GM18907 (cell line): ENCODE data around the gene DSTYK.
"Not testable (repeated sequence)": the region's sequence is repeated elsewhere in the genome, so short reads cannot be mapped to it uniquely, and the experiment has no call there.

Source experiments
- ATAC-seq: cut with Tn5 transposase; IDR thresholded peaks from one replicate; pipeline ENCODE4 v1.9.1; 2021; ENCODE audit warnings: mild to moderate bottlenecking, moderate library complexity; ENCODE audit not compliant: unreplicated experiment

DSTYK gene

DNA sequence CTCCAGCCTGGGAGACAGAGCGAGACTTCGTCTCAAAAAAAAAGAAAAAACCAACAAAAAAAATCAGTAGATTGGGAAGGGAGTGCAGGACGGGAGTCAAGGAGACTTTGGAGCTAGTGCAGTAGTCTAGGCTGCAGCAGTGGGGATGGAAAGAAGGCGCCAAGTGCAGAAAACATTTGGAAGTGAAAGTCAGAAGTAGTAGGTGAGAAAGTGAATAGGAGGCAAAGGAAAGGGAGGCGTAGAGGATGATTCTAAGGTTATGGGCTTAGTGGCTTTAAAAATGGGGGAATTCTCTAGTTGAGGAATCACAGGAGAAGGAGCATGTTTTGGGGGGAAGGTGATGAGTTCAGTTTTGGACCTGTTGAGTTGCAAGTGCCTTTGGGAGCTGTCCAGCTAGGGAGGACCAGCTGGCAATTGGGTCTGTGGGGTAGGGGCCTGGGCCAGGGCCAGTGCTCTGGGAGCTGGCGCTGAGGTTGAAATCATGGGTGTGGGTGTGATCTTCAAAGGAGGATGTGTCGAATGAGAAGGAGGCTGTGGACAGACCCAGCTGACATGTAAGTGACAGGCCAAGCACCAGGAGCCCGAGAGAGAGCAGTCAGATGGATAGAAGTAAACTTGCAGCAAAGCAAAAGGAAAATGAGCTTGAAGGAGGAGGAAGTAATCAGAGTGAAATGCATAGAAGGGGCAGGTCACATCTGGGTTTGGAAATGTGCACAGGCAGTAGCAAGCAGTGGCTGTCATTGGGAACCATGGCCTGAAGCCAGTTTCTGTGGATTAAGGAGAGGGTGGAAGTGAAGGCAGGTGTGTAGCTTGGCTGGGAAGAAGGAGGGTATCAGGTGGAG is 32.1 kb upstream of the DSTYK start:
- no peak for ATAC-seq

DNA sequence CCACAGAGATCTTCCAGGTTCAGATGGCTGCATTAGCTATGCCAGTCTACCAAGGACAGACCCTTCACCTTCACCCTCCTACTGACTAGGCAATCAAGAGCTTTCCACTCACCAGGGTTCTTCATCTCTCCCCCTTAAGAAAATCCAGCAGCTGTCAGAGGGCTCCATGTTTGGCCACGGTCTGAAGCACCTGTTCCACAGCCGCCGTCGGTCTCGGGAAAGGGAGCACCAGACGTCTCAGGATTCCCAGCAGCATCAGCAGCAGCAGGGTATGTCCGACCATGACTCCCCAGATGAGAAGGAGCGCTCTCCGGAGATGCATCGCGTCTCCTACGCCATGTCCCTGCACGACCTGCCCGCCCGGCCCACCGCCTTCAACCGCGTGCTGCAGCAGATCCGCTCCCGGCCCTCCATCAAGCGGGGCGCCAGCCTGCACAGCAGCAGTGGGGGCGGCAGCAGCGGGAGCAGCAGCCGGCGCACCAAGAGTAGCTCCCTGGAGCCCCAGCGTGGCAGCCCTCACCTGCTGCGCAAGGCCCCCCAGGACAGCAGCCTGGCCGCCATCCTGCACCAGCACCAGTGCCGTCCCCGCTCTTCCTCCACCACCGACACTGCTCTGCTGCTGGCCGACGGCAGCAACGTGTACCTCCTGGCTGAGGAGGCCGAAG is 30.0 kb upstream of the DSTYK start:
- no peak for ATAC-seq

DNA sequence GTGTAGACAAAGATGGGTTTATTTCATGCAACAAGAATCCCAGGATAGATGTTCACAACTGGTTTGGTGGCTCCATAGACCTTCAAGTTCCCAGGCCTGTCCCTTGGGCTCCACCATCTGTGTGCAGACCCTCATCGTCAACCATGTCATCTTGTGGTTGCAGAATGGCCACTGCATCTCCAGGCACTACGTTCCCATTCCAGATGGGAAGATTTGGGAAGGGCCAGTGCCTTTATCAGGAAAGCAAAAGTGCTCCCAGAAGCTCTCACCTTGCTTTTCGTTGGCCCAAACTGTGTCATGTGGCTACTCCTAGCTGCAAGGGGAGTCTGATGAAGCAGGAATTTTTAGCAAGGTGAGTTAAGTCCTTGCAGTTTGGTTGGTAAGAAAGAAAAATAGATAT is 29.1 kb upstream of the DSTYK start:
- no peak for ATAC-seq

DNA sequence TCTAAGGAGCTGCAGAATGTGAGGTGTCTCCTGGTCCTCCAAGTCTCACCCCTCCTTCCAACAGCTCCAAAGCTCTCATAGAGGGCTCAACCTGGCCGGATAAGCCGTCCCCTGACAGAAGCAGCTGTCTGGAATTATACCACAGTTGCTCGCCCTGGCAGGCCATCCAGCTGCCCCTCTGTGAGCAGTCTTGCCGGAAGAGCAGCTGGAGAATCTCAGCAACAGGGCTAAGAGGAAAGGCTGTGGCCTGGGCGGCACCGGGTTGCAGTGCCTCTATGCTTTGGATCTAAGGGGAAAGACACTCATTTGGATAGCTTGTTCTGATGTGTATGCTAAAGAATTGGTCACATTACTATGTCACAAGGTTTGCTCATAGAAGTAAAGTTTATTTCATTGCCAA is 28.6 kb upstream of the DSTYK start:
- ATAC-seq: no peak

DNA sequence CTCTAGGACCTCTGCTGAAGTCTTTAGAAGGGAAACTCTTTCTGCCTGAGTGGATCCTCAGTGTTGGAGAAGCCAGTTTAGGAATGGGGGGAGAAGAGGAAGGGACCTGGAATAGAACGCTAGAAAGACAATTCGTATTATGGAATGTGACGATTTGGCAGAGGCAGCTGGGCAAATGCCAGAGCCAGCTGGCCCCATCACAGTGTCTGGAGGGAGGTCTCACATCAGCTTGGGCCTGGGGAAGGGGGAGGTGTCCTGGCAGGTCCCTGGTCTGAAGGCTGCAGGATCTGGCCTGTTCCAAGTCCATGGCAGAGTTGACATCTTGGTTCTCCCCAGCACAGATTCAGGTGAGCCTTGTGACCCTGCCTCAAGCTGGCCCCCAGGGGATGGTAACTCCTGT is 27.6 kb upstream of the DSTYK start:
- ATAC-seq: no peak

DNA sequence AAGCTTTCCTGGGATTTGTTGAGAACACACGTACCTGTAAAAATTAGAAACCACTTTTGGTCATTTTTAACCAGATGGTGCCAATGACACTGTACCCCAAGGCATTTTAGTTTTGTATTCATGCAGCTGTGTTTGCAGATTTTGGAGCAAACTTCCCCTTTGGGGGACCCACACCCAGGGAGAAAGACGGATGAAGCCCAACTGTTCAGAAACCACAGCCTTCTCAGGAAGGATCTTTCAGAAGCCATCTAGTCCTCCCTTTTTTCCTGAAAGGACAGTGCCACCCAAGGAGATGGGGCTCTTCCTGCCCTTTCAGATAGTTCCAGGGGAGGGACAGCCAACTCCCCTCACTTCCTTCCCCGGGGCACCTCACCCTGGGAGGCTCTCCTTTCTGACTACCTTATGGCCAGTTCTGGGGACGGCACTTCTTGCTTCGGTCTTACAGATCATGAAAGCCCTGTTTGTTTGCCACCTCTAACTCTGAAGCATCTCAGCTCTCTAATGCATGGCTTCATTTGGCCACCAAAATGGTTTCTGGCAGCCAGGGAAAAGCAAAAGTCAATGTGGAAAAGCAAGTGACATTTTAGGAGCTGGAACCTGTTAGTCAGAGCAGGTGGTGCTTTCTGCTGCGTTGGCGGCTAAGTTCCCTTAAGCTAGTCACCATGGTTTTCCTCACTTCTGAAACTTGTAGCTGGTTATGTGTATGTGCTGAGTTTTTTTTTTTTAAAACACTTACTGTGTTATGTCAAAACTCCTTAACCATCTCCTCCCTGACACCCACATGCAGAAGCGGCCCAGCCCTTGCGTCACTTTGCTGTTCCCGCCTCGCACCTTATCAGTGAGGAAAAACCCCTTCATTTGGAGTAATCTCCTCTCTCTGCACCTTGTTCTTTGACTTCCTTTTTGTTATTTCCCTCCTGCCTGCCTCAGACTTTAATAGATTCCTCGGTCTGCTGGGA is 26.3 kb upstream of the DSTYK start:
- ATAC-seq: no peak

DNA sequence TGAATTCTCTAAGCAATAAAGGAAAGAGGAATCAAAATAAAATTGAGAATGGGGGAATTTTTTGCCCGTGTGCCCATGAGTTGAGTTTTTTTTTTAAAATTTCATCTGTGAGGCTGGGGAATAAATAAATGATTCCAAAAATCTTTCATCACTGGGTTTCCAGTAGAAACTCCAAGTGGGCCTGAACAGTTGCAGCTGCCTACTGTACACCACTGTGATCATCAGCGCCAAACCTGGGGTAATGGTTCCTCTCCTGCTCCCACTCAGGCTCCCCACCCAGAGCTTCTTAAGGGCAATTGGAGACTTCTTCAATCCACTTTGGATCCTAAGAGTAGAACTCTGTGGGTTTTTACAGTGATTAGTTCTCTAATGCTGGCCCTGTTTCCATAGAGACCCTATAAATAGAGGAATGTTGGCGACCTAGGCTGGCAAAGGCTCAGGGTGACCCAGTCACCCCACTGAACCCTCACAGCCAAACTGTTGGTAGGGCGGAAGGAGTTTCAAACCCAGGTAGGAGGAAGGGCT is 25.5 kb upstream of the DSTYK start:
- no peak for ATAC-seq

DNA sequence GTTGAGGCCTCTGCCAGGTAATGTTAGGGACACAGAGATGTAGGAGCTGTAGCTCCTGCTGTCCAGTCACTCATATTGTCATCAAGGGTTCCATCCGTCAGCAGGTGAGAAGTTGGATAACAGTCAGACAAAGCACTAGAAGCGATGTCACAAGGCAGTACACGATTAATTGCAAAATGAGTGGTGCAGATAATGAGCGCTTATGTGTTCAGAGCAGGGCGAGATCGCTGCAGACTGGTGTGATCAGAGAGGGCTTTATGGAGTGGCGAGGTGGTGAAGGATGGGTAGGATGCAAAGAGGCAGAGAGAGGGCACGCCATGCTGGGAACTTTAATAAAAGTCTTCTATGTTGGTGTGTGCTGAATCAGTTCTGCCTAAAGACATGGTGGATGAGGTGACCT is 25.0 kb upstream of the DSTYK start:
- ATAC-seq: no peak

DNA sequence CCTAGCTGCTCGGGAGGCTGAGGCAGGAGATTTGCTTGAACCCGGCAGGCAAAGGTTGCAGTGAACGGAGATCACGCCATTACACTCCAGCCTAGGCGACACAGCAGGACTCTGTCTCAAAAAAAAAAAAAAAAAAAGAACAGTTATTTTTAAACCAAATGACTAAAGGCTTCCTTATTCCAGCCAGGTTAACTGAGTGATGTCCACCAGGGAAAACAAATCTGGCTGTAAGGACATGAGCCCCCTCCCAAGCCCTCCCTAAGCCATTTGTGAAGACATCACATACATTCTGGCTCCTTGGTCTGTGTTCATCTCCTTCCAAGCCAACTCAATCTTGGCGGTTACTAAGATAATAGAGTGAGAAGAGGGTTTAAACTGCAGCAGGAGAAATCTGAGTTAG is 24.4 kb upstream of the DSTYK start:
- no peak for ATAC-seq

DNA sequence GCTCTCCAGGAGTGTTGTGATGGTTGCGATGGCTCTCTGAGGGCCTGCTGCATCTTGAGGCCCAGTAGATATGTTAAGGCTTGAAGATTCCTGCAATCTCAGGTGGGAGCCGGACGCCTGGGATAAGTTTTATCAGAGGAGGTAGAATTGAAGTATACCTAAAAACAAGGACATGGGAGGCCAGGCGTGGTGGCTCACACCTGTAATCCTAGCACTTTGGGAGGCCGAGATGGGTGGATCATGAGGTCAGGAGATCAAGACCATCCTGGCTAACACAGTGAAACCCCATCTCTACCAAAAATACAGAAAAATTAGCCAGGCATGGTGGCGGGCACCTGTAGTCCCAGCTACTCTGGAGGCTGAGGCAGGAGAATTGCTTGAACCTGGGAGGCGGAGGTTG is 22.5 kb upstream of the DSTYK start:
- not testable (repeated sequence) for ATAC-seq

DNA sequence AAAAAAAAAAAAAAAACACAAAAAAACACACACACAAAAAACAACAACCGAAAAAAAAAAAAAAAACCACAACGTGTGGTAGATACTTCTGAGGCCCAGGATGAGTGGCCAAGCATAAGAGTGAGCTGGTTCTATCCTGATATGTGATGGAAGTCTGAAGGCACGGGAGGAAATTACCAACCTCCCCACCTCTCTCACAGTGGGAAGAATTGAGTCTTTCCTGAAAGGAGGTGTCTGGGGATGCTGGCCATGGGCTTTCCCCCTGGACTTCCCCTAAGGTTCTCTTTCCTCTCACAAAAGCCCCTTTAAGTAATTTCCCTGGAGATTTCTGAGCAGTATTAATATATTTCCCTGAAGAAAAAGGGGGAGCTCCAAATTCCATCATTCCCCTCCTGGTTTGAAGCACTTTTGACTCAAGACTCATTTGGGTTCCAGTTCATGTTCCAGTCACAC is 21.5 kb upstream of the DSTYK start:
- ATAC-seq: no peak

DNA sequence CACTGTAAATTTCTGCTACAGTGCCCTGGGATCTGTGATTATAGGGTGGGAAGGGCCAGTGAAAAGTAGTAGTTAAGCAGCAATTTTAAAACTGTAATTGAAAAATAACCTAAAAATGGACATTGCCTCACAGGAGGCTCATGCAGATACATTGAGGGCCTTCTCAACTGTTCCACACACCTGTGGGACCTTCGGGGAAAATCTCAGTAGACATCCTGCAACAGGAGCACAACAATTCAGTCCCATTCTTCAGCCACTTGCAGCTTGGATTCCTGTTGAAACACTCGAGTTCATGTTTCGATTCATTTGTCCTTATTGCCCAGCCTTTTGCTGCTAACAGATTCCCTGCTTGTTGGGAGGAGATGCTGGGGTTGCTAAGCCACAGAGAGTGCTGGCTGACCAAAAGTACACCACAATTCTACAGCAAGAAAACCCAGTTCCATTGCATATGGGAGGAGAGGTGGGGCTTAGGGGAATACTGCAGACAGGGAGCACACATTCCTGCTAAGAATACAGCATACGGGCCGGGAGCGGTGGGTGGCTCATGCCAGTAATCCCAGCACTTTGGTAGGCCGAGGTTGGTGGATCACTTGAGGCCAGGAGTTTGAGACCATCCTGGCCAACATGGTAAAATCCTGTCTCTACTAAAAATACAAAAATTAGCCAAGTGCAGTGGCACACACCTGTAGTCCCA is 20.8 kb upstream of the DSTYK start:
- no peak for ATAC-seq

DNA sequence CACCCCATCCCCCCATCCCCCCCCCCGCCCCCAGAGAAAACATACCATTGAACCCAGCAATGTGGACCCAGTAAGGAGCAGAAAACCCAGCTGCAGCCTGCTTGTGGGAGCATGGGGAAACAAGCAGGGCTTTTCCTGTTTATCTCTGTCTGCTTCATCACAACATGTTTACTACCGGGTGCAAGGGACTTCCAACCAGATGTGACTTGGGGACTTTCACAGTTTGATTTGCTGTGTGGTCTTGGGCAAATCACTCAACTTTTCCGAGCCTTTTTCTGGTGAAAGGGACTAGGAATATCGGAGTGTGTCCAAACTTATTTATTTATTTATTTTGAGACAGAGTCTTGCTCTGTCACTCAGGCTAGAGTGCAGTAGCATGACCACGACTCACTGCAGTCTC is 19.5 kb upstream of the DSTYK start:
- ATAC-seq: no peak

DNA sequence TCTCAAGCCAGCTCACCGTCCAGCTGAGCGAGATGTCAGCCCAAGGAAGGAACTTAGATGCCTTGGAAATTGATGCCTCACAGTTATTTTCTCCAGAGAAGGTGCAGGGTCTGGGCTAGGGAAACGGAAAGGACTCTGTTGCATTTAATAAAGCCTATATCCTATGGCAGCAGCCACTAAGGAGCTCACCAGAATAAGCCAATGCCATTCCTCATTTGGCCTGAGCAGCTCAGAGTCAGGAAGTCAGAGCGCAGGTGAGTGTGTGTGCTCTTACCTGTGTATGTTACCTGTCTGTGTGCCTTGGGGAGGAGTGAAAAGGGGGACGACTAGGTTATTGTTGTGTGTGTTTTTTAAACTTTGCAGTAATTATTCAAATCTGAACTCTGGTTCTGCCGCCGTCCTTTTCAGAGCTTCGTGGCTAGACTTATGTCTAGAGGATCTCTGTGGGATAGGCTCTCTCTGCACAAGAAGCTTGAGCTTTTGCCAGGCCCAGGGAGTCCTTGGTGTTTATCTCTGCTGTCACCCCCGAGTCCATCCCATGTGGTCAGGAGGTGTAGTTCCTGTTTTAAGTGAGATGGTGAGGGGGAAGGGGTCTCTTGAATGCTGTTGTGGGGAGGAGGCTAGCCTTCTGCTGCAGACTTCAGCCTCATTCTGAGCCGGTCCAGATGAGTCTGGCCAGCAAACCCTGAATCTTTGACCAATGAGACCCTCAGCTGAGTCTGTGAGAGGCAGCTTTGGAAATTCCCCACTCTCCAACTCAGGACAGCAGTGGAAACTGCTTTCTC is 18.6 kb upstream of the DSTYK start:
- no peak for ATAC-seq

DNA sequence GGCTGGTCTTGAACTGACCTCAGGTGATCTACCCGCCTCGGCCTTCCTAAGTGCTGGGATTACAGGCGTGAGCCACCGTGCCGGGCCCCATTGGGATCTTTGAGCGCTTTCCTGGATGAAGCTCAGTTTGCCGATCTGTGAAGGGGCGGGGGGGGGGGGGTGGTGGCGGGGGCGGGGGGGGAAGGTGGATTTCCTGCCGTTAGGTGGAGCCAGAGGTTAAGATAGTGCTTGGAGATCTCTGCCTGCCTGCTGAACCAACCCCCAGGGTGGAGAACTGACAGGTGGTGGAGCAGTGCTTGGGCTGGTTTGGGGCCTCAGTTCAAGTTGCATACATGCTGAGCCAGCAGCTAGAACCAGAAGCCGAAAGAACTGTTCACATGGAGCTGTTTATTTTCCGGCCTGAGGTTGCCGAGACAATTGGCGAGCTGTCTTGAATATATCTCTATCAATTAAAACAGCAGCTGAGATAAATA is 17.9 kb upstream of the DSTYK start:
- ATAC-seq: no peak

DNA sequence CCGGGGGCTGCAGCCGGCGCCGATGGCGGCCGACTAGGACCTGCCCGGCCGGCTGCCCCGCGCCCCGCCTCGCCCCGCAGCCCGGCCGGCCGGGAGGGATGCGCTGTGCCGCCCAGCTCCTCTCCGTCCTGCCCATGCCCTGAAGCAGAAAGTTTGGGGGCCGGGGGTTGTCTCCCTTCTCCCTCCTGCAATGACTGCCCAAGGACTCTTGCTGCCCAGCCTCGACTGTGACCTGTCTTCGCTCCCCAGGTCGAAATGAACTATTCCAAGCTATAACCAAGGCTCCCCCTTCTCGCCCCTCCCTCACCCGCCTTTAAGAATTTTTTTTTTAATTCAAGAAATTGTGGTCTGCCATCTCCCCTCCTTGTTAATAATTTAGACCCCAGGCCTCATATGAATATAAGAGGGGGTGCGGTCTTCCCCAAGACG is 16.6 kb upstream of the DSTYK start:
- ATAC-seq: no peak

DNA sequence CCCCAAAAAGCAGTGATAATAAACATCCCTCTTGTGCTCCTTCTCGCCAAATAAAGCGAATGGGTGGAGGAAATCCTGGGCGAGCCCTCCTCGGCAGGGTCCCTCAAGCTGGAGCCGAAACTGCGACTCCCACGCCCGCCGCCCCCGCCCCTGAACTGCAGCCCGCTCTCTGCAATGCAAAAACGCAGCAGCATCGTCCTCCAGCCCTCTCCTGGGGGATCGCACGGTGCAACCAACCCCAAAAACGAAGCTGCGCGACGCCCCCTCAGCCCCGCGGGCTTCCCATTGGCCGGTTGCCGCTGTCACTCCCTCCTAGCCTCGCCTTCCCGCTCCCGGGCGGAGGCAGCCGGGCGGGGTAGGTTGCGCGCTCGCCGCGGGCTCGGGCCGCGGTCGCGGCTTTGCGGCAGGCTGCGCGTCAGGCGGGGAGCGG is 16.1 kb upstream of the DSTYK start, which contains the start of gene TMCC2:
TMCC2 (plus strand) TSS at position 363 of the 430 bp plus-strand sequence. CDS start 619 bp downstream, outside the sequence.
- peak; percentile 67 for ATAC-seq

DNA sequence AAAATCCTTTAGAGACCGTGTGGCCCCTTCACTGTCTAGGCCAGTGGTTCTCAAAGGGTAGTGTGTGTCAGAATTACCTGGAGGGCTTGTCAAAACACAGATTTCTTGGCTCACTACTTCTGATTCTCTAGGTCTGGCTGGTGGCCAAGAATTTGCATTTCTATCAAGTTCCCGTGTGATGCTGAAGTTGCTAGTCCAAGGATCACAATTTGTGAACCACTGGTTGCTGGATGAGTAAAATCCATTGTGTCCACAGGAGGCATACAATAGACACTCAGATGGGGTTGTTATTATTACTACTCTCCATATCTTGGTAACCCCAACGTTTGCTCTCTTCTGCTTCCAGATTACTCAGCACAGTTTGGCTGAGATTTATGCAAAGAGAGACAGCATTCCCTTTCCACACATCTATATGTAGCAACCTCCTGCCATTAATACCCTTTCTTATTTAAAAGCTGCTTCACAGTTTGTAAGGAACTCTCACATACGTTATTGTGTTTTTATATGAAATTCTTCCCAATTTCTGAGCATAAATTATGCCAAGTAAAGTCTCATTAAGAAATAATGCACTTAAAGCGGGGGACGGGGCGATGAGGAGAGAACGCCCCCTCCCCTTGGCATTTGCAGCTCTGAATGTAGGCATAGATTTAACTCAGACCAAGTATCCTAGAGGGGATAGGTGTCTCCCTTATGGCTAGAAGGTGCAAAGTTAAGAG is 15.5 kb upstream of the DSTYK start:
- no peak for ATAC-seq
